GM10248 (cell line): ENCODE measurements around the gene KCNN1.

Experiments
- CTCF ChIA-PET: fragments of 300-600 bp; sonication (Branson Sonifier 250); formaldehyde crosslinking; extraction: SDS; loops from one replicate; lab custom pipeline; 2021; ENCODE audit warnings: antibody characterized with exemption; lab: Yijun Ruan, JAX
- POLR2A ChIA-PET: fragments of 350-650 bp; sonication (Branson Sonifier 250); formaldehyde crosslinking; extraction: SDS; loops from one replicate; lab custom pipeline; 2020; ENCODE audit warnings: antibody characterized with exemption; lab: Yijun Ruan, JAX
- DNase-seq: peaks from one replicate; pipeline ENCODE4 v3.0.0; 2012; ENCODE audit errors: extremely low spot score
- TF ChIP-seq, protein P1 (sequence below): IDR thresholded peaks from 2 replicates; pipeline ENCODE4 v1.5.1; 2012; ENCODE audit warnings: mild to moderate bottlenecking, low read depth; ENCODE audit errors: extremely low read depth, missing control alignments, control extremely low read depth

KCNN1 gene

GRCh38 chr19:17931532-17932191 lies 35.2 kb upstream of the KCNN1 start:
- peak; percentile 26 for DNase-seq
- TF ChIP-seq, protein P1, sequence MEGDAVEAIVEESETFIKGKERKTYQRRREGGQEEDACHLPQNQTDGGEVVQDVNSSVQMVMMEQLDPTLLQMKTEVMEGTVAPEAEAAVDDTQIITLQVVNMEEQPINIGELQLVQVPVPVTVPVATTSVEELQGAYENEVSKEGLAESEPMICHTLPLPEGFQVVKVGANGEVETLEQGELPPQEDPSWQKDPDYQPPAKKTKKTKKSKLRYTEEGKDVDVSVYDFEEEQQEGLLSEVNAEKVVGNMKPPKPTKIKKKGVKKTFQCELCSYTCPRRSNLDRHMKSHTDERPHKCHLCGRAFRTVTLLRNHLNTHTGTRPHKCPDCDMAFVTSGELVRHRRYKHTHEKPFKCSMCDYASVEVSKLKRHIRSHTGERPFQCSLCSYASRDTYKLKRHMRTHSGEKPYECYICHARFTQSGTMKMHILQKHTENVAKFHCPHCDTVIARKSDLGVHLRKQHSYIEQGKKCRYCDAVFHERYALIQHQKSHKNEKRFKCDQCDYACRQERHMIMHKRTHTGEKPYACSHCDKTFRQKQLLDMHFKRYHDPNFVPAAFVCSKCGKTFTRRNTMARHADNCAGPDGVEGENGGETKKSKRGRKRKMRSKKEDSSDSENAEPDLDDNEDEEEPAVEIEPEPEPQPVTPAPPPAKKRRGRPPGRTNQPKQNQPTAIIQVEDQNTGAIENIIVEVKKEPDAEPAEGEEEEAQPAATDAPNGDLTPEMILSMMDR: no peak
- POLR2A ChIA-PET: interaction anchor here (0.5 to 2.2 kb wide), 3 partner anchors 63 to 113 kb away, joined by 3 to 40 read pairs (median 3); partner anchors contain the start of gene RPL18A
- CTCF ChIA-PET: interaction anchor here (0.7 to 12.1 kb wide), 31 partner anchors 8 to 457 kb away, joined by 3 to 295 read pairs (median 5); partner anchors contain the start of genes JAK3, RPL18A and SLC5A5

- ChIA-PET POLR2A (interaction anchor here (0.5 to 2.2 kb wide), 8 partner anchors 55 to 142 kb away, joined by 3 to 40 read pairs (median 3); partner anchors contain the start of gene RPL18A), CTCF (interaction anchor here (0.7 to 12.1 kb wide), 37 partner anchors 8 to 456 kb away, joined by 3 to 295 read pairs (median 5); partner anchors contain the start of genes JAK3, RPL18A and SLC5A5)
- DNase-seq: peak; percentile 93
- TF ChIP-seq, protein P1: peak; percentile 99
These were observed 34.2 kb upstream of the KCNN1 start, which contains the start of gene CCDC124 for GRCh38 chr19:17932485-17933338. CCDC124 (plus strand) TSS chr19:17933015; CDS start chr19:17936421, 3,406 bp downstream.

- DNase-seq: no peak
These were observed 33.3 kb upstream of the KCNN1 start for GRCh38 chr19:17933414-17934129.

DNA sequence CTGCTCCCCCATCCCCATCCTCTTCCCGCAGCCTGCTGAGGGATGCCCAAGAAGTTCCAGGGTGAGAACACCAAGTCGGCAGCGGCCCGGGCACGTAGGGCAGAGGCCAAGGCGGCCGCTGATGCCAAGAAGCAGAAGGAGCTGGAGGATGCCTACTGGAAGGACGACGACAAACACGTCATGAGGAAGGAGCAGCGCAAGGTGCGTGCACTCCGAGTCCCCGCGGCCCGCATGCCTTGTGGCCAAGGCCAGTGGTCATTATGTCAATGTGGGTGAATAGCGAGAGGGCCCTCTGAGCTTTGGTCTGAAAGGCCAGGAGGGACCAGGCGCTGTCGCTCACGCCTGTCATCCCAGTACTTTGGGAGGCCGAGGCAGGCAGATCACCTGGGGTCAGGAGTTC lies 30.5 kb upstream of the KCNN1 start:
- ChIA-PET CTCF (interaction anchor here (1.1 to 12.1 kb wide), 7 partner anchors 10 to 121 kb away, joined by 3 to 295 read pairs (median 9); partner anchors contain the start of genes RPL18A and SLC5A5), POLR2A (interaction anchor here (0.7 kb wide), 1 partner anchor 117 kb away, joined by 3 read pairs; no protein-coding TSS in a partner anchor)
- DNase-seq: no peak
- TF ChIP-seq, protein P1: no peak

More at GRCh38 chr19:17933414-17934129, 33.3 kb upstream of the KCNN1 start:
- ChIA-PET POLR2A (interaction anchor here (0.9 to 2.2 kb wide), 4 partner anchors 68 to 74 kb away, joined by 3 to 40 read pairs (median 4); partner anchors contain the start of gene RPL18A), CTCF (interaction anchor here (0.9 to 12.1 kb wide), 27 partner anchors 7 to 438 kb away, joined by 3 to 295 read pairs (median 6); partner anchors contain the start of genes JAK3, RPL18A and SLC5A5)
- TF ChIP-seq, protein P1: no peak

GRCh38 chr19:17937371-17937900 lies 29.5 kb upstream of the KCNN1 start:
- POLR2A ChIA-PET: no interaction called here
- CTCF ChIA-PET: interaction anchor here (0.8 to 12.1 kb wide), 38 partner anchors 8 to 441 kb away, joined by 3 to 295 read pairs (median 5); partner anchors contain the start of genes ARRDC2 and RPL18A
- no peak for DNase-seq
- TF ChIP-seq, protein P1: no peak
